Measurements from ENCODE around the gene SLC10A4. TPM values are rescaled to one million over a fixed set of nuclear protein-coding genes. Genes with fewer than 3 reads are reported as not detected.

The SLC10A4 gene
- total RNA-seq, 4 donors from 2014 or later: 0.38 TPM; not detected in 3

DNA sequence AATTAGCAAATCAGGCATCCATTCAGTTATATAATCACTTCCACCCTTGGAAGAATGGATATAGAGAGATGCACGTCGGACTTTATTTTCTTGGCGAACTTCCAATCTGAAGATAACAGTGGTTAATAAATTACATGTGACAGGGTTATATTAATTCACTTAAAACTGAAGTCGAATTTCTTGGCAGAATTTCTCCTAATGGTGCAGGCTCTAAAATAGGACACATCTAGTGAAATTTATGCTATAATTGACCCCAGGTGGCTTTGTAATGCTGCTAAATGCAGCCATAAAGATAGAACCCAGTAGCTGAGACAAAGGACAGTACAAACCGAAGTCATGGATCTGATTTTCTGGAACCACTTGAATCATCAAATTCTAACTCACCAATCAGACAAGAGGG, 20.8 kb upstream of the SLC10A4 start:
- Histone ChIP-seq H3K4me1 (no peaks in the 10 kb centered on the region), H3K27me3 (no peaks in the 10 kb centered on the region), H3K27ac (no peak overlapping the region), H3K9me3 (peaks cover 0 to 4% (median 0%) of the 10 kb centered on the region in 3 donors), H3K4me3 (no peak overlapping the region), H3K36me3 (no peaks in the 10 kb centered on the region)
- intact Hi-C loops (cut with DNase I): no loop called here
- TF ChIP-seq, protein P1, sequence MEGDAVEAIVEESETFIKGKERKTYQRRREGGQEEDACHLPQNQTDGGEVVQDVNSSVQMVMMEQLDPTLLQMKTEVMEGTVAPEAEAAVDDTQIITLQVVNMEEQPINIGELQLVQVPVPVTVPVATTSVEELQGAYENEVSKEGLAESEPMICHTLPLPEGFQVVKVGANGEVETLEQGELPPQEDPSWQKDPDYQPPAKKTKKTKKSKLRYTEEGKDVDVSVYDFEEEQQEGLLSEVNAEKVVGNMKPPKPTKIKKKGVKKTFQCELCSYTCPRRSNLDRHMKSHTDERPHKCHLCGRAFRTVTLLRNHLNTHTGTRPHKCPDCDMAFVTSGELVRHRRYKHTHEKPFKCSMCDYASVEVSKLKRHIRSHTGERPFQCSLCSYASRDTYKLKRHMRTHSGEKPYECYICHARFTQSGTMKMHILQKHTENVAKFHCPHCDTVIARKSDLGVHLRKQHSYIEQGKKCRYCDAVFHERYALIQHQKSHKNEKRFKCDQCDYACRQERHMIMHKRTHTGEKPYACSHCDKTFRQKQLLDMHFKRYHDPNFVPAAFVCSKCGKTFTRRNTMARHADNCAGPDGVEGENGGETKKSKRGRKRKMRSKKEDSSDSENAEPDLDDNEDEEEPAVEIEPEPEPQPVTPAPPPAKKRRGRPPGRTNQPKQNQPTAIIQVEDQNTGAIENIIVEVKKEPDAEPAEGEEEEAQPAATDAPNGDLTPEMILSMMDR (IDR thresholded peaks at IDR 0.05): no peak
- no peak for TF ChIP-seq POLR2A (IDR thresholded peaks at IDR 0.05)
- WGBS, 2 donors: 37 to 55% methylated on average over 5 of the region's 5 CpGs
- no peak for DNase-seq

DNA sequence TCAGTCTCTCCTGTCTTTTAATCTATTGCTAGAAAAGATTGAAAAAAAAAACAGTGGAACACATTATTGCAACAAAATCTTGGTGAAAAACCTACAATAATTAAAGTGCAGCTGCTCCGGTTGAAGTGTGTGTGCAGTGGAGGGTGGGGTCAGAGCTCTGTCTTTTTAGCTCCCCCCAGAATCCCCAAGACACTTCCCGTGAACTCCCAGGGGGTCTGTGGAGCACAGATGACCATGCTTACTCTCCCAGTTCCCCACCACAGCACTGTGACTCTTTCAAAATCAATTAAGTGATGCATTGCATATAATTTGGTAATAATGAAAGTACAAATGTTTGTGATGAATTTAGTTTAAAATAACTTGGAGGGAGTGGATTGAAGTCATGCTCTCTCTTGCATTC, 15.7 kb upstream of the SLC10A4 start:
- no peaks in the 10 kb centered on the region for H3K36me3 ChIP-seq
- TF ChIP-seq, protein P1 (IDR thresholded peaks at IDR 0.05): no peak
- no peak for TF ChIP-seq POLR2A (IDR thresholded peaks at IDR 0.05)
- no peaks in the 10 kb centered on the region for H3K27me3 ChIP-seq
- DNase-seq: no peak
- peaks cover 0 to 4% (median 0%) of the 10 kb centered on the region in 3 donors for H3K9me3 ChIP-seq
- intact Hi-C loops (cut with DNase I): no loop called here
- H3K27ac ChIP-seq: no peak overlapping the region
- 42 to 56% methylated on average over 2 of the region's 2 CpGs for WGBS, 2 donors
- no peak overlapping the region for H3K4me3 ChIP-seq
- H3K4me1 ChIP-seq: no peaks in the 10 kb centered on the region

DNA sequence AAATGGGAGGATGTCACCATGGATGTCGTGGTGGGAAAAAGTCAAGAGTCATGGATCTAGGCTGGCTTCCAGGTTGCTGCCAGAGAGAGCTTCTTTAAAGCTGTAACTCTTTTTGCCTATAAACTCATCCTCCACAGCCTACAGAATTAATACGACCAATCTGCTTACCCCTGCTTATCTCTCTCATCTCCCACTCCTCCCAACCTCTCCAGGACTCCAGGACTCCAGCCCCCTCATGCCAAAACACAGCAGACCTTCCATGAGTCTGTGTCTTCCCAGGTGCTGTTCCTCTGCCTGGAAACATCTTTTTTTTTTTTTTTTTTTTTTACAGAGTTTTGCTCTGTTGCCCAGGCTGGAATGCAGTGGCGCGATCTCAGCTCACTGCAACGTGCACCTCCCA, 15.3 kb upstream of the SLC10A4 start:
- H3K27ac ChIP-seq: no peak overlapping the region
- DNase-seq: no peak
- TF ChIP-seq, protein P1 (IDR thresholded peaks at IDR 0.05): no peak
- no peak for TF ChIP-seq POLR2A (IDR thresholded peaks at IDR 0.05)
- no peaks in the 10 kb centered on the region for H3K27me3 ChIP-seq
- no peaks in the 10 kb centered on the region for H3K36me3 ChIP-seq
- intact Hi-C loops (cut with DNase I): no loop called here
- H3K4me3 ChIP-seq: no peak overlapping the region
- H3K4me1 ChIP-seq: no peaks in the 10 kb centered on the region
- WGBS, 2 donors: 68 to 76% methylated on average over 4 to 5 of the region's 5 CpGs
- H3K9me3 ChIP-seq: peaks cover 0 to 4% (median 0%) of the 10 kb centered on the region in 3 donors

DNA sequence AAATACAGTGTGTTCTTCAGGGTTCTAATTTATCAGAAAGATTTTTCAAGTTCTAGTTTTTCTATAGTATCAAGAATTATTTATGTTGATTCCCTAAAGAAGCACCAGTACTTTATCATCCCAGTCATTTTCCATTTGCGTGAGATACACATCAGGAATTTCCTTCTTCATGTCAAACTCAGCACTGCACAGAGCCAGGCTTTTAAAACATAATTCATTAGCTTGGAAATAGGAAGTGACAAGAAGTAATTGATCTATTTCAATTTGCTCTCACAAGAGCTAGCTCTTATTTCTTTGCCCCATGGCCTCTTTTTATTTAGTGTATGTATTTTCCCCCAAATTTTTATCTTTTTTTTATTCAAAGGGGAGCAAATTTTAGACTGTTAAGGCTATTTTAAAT, 13.0 kb upstream of the SLC10A4 start:
- TF ChIP-seq POLR2A (IDR thresholded peaks at IDR 0.05): no peak

DNA sequence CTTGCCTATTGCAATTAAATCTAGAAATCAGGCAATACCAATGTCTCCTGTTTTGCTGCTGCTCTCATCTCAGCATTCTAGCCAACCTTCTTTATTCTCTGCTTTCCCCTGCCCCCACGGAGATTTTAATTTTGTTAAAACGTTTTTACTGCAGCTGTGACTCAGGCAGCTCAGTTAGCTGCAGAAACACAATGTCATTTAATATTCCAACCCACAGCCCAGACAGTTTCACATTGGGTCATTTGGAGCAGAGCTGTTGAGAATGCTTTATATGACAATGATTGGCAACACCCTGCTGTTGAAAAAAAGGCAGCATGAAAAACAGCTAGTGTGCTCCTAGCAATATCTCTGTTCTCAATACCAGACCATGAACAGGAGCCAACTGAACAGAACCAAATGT, 12.6 kb upstream of the SLC10A4 start:
- 18 to 34% methylated on average over 2 of the region's 2 CpGs for WGBS, 2 donors
- TF ChIP-seq, protein P1 (IDR thresholded peaks at IDR 0.05): no peak
- no peak for TF ChIP-seq POLR2A (IDR thresholded peaks at IDR 0.05)
- intact Hi-C loops (cut with DNase I): no loop called here

More for the DNA sequence above, 13.0 kb upstream of the SLC10A4 start:
- no peaks in the 10 kb centered on the region for H3K9me3 ChIP-seq
- H3K27me3 ChIP-seq: no peaks in the 10 kb centered on the region
- 77 to 85% methylated on average over 1 of the region's 1 CpG for WGBS, 2 donors
- H3K4me1 ChIP-seq: no peaks in the 10 kb centered on the region
- no peaks in the 10 kb centered on the region for H3K36me3 ChIP-seq
- no peak overlapping the region for H3K27ac ChIP-seq
- DNase-seq: no peak
- intact Hi-C loops (cut with DNase I): no loop called here
- no peak overlapping the region for H3K4me3 ChIP-seq

DNA sequence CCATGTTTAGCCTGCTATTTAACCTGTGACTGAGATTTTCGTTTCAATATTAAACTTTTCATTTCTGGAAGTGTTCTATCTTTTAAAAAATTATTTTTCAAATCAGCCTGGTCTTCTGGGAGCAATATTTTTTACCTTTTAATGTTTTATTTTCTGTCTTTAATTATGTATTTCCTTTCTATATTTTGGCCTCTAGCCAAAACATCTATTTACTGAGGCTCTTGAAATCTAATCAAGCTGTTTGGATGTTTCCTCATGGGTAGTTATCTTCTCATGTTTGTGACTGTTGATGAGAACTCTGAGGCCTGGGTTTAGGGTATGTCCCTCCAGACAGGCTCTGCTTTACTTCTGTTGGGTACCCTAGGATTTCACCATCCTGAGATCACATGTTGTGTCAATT, 10.3 kb upstream of the SLC10A4 start:
- Histone ChIP-seq H3K9me3 (no peaks in the 10 kb centered on the region), H3K4me1 (no peaks in the 10 kb centered on the region), H3K27me3 (no peaks in the 10 kb centered on the region), H3K36me3 (no peaks in the 10 kb centered on the region), H3K27ac (no peak overlapping the region), H3K4me3 (no peak overlapping the region)
- intact Hi-C loops (cut with DNase I): no loop called here
- DNase-seq: no peak
- TF ChIP-seq, protein P1 (IDR thresholded peaks at IDR 0.05): no peak
- WGBS, 2 donors: 81 to 84% methylated on average over 1 of the region's 1 CpG

More for the DNA sequence above, 12.6 kb upstream of the SLC10A4 start:
- Histone ChIP-seq H3K9me3 (no peaks in the 10 kb centered on the region), H3K27me3 (no peaks in the 10 kb centered on the region), H3K4me3 (no peak overlapping the region), H3K36me3 (no peaks in the 10 kb centered on the region), H3K4me1 (no peaks in the 10 kb centered on the region), H3K27ac (no peak overlapping the region)
- no peak for DNase-seq
